ENCODE data around the gene CA10.

Gene CA10

DNA sequence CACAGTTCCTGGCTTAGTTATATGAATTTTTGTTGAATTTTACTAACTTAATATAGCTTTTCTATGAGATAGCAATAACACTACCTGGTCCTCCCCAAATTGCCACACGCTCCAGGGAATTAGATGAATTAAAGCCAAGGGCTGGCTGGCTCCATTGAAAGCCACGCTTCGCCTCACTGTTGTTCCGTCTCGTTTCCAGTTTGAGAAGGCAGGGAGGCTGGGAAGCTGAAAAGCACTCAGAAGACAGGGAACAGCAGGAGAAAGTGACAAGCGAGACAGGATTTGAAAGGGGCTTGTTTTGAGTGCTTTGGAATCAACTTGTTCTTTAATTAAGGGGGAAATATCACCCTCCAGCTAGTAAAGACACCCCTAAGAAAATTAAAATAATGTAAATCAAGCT is 425.3 kb downstream of the CA10 start:
- no peak overlapping the region for H3K27ac ChIP-seq (ENCODE audit: low read depth, low read length)
- no peak overlapping the region for H3K9ac ChIP-seq (ENCODE audit: low read length)
- no peak overlapping the region for H3K4me3 ChIP-seq (ENCODE audit: low read length)
- H3K4me1 ChIP-seq (ENCODE audit: control insufficient read depth, insufficient read depth, low read length) = no peaks in the 10 kb centered on the region
- H3K36me3 ChIP-seq (ENCODE audit: control insufficient read depth, insufficient read depth, low read length) = no peaks in the 10 kb centered on the region
- no peaks in the 10 kb centered on the region for H3K27me3 ChIP-seq (ENCODE audit: control insufficient read depth, insufficient read depth, low read length)

DNA sequence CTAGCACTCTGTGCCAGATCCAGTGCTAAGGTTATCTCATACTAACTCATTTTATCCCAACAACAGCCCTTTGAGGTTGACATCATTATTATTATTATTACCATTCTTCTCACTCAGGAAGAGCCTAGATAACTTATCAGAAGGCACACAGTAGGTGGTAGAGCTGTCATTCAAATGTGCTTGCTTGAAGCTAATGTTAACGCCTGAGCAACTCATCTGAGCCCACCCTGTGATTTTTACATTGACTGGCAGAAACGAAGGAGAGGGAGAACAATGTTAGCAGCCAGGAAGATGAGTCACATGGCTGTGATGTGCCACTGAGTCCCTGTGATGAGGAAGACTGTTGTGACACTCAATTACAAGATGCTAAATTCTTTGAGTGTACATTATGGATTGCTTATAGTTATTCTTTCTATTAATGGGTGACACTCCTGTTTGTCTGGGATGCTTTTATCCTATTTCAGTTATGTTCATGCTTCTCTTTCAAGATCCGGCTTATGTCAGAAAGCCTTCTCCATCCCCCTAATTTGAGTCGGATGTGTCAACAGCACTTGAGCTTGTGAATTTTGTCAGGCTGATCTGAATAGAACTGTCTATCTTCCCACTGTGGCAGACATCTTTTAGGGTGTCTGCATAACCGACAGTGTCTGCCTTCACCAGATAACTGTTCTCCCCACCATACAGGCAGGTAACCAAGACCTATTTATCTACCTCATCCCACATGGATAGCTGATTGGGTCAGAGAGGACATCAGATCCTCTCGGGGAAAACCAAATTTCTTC is 426.4 kb downstream of the CA10 start:
- no peaks in the 10 kb centered on the region for H3K27me3 ChIP-seq (ENCODE audit: control insufficient read depth, insufficient read depth, low read length)
- H3K9ac ChIP-seq (ENCODE audit: low read length) = no peak overlapping the region
- no peaks in the 10 kb centered on the region for H3K36me3 ChIP-seq (ENCODE audit: control insufficient read depth, insufficient read depth, low read length)
- H3K4me1 ChIP-seq (ENCODE audit: control insufficient read depth, insufficient read depth, low read length) = no peaks in the 10 kb centered on the region
- H3K27ac ChIP-seq (ENCODE audit: low read depth, low read length) = no peak overlapping the region
- H3K4me3 ChIP-seq (ENCODE audit: low read length) = no peak overlapping the region

DNA sequence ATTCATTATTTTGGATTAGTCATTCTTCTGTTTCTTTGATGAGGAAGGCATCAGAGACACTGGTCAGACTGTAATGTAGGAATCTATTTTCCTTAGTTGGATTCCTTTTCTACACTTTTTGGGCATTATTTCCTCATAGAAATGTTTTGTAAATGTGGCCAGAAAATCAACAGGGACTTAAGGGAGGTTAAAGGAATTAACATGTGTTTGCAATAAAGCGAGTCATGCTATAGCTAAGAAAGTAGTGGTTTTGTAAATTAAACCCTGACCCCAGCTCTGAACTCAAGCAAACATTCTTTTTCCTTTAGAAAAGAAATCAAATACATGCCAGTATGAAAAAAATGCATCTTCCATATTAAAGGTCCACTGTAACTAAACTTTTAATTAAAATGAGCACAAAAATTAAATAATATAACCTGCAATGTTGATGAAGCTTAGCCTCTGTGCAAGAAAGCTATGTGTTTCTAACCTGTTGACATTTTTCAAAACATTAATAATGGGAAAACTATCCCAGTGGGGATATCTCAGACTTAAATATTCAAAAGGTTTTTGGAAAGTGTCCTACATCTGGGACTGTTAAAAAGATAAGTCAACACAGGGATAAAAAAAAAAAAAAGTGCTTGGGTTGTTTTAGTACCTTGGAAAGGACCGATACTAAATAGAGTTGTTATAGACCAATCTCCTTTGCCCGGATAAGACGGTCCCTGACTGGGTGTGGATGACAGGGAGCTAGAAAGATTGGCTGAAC is 428.0 kb downstream of the CA10 start:
- Histone ChIP-seq H3K4me3 (ENCODE audit: low read length) (no peak overlapping the region), H3K27ac (ENCODE audit: low read depth, low read length) (no peak overlapping the region), H3K36me3 (ENCODE audit: control insufficient read depth, insufficient read depth, low read length) (no peaks in the 10 kb centered on the region), H3K9ac (ENCODE audit: low read length) (no peak overlapping the region), H3K4me1 (ENCODE audit: control insufficient read depth, insufficient read depth, low read length) (no peaks in the 10 kb centered on the region), H3K27me3 (ENCODE audit: control insufficient read depth, insufficient read depth, low read length) (no peaks in the 10 kb centered on the region)

DNA sequence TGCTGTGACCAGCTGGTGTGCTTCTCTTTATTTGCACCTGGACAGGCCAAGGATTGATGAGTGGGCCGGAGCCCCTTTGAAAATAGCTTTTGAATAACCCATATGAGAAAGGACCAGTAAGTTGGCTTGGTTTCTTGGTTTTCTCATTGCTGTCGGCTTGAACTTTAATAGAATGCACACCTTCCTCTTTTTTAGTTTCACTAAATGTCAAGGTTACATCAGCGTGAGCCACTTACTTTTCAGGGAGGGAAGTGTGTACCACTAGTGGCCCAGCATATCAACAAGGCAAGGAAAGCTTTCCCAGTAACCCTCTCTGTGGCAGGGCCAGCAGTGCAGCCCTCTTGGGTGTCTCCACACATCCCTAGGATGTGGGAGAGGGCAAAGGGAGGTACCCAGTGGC is 433.3 kb downstream of the CA10 start:
- H3K27ac ChIP-seq (ENCODE audit: low read depth, low read length) = no peak overlapping the region
- H3K4me1 ChIP-seq (ENCODE audit: control insufficient read depth, insufficient read depth, low read length) = no peaks in the 10 kb centered on the region
- H3K9ac ChIP-seq (ENCODE audit: low read length) = no peak overlapping the region
- H3K4me3 ChIP-seq (ENCODE audit: low read length) = no peak overlapping the region
- no peaks in the 10 kb centered on the region for H3K36me3 ChIP-seq (ENCODE audit: control insufficient read depth, insufficient read depth, low read length)
- no peaks in the 10 kb centered on the region for H3K27me3 ChIP-seq (ENCODE audit: control insufficient read depth, insufficient read depth, low read length)

DNA sequence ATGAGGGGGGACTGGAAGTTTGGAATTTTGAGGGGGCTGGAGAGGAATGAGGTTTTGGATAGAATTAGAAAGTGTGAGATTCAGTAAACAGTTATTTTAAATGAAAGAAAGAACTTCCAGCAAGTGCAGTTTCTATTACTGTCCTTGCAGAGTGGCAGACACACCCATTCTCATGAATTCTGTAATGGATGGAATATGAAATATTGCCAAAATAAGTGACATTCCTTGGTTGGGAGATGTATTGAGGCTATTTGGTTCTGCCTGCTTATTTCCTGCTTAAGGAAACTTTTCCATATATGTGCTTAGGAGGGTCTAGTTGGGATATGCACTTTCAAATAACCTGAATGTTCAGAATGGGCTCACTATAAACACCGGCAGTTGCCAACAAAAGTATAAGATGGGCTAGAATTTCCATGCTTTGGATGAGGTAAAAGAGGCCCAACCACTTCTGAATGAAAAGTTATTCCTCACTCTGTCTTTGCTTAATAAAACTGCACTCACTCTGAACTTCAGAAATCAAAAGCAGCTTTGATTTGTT is 434.4 kb downstream of the CA10 start:
- no peaks in the 10 kb centered on the region for H3K36me3 ChIP-seq (ENCODE audit: control insufficient read depth, insufficient read depth, low read length)
- H3K27ac ChIP-seq (ENCODE audit: low read depth, low read length) = no peak overlapping the region
- no peaks in the 10 kb centered on the region for H3K4me1 ChIP-seq (ENCODE audit: control insufficient read depth, insufficient read depth, low read length)
- H3K4me3 ChIP-seq (ENCODE audit: low read length) = no peak overlapping the region
- H3K27me3 ChIP-seq (ENCODE audit: control insufficient read depth, insufficient read depth, low read length) = no peaks in the 10 kb centered on the region
- no peak overlapping the region for H3K9ac ChIP-seq (ENCODE audit: low read length)

DNA sequence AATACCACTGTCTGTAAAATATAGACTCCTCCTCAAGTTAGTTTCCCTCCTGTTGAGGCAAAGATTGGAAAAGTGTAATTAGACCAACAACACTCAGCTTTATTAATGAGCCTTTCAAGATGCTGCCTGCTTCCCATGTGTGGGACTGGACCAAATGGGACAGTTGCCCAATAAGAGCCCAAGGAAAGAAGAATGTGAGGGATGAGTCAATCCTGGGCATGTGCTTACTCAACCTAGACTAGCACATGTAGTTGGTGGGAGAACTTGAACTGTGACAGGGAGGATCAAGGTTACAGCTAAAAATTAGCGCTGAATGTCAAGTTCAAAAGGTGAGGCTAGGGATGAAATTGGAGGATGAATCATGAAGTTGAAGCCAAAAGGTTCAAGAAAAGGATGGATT is 435.5 kb downstream of the CA10 start:
- no peaks in the 10 kb centered on the region for H3K27me3 ChIP-seq (ENCODE audit: control insufficient read depth, insufficient read depth, low read length)
- no peak overlapping the region for H3K27ac ChIP-seq (ENCODE audit: low read depth, low read length)
- no peaks in the 10 kb centered on the region for H3K4me1 ChIP-seq (ENCODE audit: control insufficient read depth, insufficient read depth, low read length)
- no peak overlapping the region for H3K9ac ChIP-seq (ENCODE audit: low read length)
- H3K4me3 ChIP-seq (ENCODE audit: low read length) = no peak overlapping the region
- no peaks in the 10 kb centered on the region for H3K36me3 ChIP-seq (ENCODE audit: control insufficient read depth, insufficient read depth, low read length)

DNA sequence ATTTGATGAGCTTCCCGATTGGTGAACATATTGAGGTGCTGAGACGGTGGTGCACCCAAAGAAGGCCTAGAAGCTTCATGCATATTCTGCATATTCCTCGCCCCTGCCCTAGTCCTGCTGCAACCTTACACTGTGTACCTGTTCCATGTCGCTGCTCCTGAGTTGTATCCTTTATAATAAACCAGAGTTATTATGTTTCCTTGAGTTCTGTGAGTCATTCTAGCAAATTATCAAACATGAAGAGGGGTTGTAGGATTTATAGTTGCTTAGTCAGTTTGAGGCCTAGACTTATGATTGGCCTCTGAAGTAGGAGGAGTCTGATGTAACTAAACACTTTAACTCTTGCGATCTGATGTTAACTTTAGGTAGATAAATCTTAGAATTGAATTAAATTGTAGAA is 436.8 kb downstream of the CA10 start:
- no peaks in the 10 kb centered on the region for H3K4me1 ChIP-seq (ENCODE audit: control insufficient read depth, insufficient read depth, low read length)
- no peaks in the 10 kb centered on the region for H3K36me3 ChIP-seq (ENCODE audit: control insufficient read depth, insufficient read depth, low read length)
- H3K27me3 ChIP-seq (ENCODE audit: control insufficient read depth, insufficient read depth, low read length) = no peaks in the 10 kb centered on the region
- no peak overlapping the region for H3K27ac ChIP-seq (ENCODE audit: low read depth, low read length)
- H3K9ac ChIP-seq (ENCODE audit: low read length) = no peak overlapping the region
- H3K4me3 ChIP-seq (ENCODE audit: low read length) = no peak overlapping the region

DNA sequence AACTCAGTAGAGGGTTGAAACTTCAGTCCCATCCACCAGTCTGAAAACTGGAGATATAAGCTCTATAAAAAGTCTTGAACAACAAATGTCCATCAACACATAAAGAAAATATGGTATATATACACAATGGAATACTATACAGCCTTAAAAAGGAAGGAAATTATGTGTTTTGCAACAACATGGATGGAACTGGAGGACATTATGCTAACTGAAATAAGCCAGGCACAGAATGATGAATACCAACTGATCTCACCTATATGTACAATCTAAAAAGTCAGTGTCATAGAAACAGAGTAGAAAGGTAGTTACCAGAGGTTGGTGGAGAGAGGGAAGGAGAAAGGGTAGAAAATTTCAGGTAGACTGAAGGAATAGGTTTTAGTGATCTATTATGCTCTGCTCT is 438.1 kb downstream of the CA10 start:
- Histone ChIP-seq H3K9ac (ENCODE audit: low read length) (no peak overlapping the region), H3K4me3 (ENCODE audit: low read length) (no peak overlapping the region), H3K27ac (ENCODE audit: low read depth, low read length) (no peak overlapping the region), H3K36me3 (ENCODE audit: control insufficient read depth, insufficient read depth, low read length) (no peaks in the 10 kb centered on the region), H3K27me3 (ENCODE audit: control insufficient read depth, insufficient read depth, low read length) (no peaks in the 10 kb centered on the region), H3K4me1 (ENCODE audit: control insufficient read depth, insufficient read depth, low read length) (no peaks in the 10 kb centered on the region)

DNA sequence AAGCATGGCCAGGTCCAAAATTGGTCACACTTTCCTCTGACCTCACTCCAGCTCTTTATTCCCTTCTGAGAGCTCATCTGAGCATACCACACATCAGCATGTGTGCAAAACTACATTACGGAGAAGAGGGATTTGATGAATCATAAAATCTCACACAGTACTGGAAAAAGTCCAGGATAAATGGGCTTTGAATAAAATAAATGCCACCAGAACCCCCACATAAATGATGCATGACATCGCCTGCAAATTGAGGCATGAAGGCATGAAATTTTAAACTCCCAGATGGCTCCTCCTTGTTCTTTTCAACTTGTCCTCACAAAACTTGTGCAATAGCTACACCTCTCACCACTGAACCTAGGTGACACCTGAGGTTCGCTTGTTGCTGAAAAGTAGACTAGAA is 439.5 kb downstream of the CA10 start:
- H3K4me3 ChIP-seq (ENCODE audit: low read length) = no peak overlapping the region
- no peak overlapping the region for H3K9ac ChIP-seq (ENCODE audit: low read length)
- no peaks in the 10 kb centered on the region for H3K27me3 ChIP-seq (ENCODE audit: control insufficient read depth, insufficient read depth, low read length)
- no peaks in the 10 kb centered on the region for H3K4me1 ChIP-seq (ENCODE audit: control insufficient read depth, insufficient read depth, low read length)
- no peak overlapping the region for H3K27ac ChIP-seq (ENCODE audit: low read depth, low read length)
- no peaks in the 10 kb centered on the region for H3K36me3 ChIP-seq (ENCODE audit: control insufficient read depth, insufficient read depth, low read length)

DNA sequence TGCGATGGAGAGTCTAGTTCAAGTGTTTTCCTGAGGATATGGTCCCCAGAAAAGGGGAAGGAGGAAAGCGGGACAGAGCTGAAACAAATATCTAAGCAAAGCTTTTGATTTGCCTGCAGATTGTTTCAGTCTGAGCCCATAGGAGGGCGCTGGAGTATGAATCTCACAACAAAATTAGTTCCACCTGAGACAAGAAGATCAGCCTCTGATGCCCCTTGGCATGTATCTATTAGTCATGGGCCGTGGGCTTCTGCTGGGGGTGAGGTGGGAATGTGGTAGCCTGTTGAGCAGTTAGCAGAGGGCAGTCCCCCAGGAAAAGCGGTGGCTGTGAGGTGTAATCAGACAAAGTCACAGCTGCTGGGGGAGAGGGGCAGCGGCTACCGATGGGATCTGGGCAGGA is 446.9 kb downstream of the CA10 start:
- H3K4me1 ChIP-seq (ENCODE audit: control insufficient read depth, insufficient read depth, low read length) = no peaks in the 10 kb centered on the region
- H3K9ac ChIP-seq (ENCODE audit: low read length) = no peak overlapping the region
- H3K27ac ChIP-seq (ENCODE audit: low read depth, low read length) = no peak overlapping the region
- no peaks in the 10 kb centered on the region for H3K27me3 ChIP-seq (ENCODE audit: control insufficient read depth, insufficient read depth, low read length)
- H3K36me3 ChIP-seq (ENCODE audit: control insufficient read depth, insufficient read depth, low read length) = no peaks in the 10 kb centered on the region
- no peak overlapping the region for H3K4me3 ChIP-seq (ENCODE audit: low read length)

DNA sequence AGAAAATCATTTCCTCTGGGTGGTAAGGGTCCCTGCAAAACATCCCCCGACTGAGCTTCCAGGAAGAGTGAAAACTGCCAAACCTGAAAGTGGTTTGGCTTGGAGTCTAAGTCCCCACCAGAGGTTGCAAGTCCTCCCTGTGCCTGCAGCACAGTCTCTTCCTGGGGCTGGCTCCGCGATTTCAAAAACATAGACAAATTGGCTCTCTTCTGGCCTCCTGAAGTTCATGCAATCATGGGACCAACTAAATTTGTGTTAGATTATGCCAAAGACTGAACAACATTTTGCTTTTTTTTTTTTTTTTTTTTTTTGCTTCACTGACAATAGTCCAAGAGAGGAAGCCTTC is 447.9 kb downstream of the CA10 start:
- Histone ChIP-seq H3K4me3 (ENCODE audit: low read length) (no peak overlapping the region), H3K27ac (ENCODE audit: low read depth, low read length) (no peak overlapping the region), H3K4me1 (ENCODE audit: control insufficient read depth, insufficient read depth, low read length) (no peaks in the 10 kb centered on the region), H3K9ac (ENCODE audit: low read length) (no peak overlapping the region), H3K36me3 (ENCODE audit: control insufficient read depth, insufficient read depth, low read length) (no peaks in the 10 kb centered on the region), H3K27me3 (ENCODE audit: control insufficient read depth, insufficient read depth, low read length) (no peaks in the 10 kb centered on the region)

DNA sequence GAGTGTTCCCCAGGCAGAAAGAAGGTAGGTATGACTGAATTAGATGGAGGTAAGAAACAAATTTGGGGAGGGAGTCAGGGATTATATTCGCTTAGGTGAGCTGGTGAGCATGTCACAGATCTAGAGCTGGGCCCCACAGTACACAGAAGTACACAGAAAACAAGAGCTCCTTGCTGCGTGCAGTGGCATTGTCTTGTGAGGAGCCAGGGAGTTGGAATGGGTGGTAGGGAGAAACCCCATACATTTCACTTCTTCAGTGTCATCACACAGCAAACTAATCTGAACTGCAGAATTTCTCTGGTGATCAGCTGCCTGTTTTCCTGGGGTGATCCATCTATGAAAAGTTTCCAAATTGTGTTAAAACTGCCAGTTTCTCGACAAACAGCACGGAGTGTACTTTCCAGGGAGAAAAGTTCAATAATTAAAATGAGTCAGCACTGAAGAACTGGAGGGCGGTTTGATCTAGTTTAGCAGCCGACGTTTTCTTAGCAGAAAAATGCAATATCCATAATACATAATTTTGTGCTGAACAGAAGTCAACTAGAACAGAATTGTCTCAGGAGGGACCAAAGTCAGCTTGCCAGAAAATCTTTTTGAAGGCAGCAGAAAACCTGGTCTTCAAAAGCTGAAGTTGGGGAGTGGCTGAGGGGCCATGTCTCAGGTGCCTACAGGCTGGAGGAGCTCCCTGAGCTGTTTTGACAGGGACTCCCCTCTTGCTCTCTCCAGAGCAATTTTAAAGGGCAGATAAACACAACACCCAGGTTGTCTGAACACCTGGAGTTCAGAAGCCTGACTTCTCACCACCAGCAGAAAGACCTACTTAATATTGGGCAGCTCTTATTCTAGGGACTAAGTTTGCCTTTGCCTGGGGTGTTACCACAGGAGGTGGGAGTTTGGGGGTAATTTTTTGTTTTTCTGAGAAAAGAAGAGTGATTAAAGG is 448.6 kb downstream of the CA10 start:
- no peaks in the 10 kb centered on the region for H3K27me3 ChIP-seq (ENCODE audit: control insufficient read depth, insufficient read depth, low read length)
- no peak overlapping the region for H3K9ac ChIP-seq (ENCODE audit: low read length)
- H3K4me1 ChIP-seq (ENCODE audit: control insufficient read depth, insufficient read depth, low read length) = no peaks in the 10 kb centered on the region
- no peak overlapping the region for H3K4me3 ChIP-seq (ENCODE audit: low read length)
- no peak overlapping the region for H3K27ac ChIP-seq (ENCODE audit: low read depth, low read length)
- H3K36me3 ChIP-seq (ENCODE audit: control insufficient read depth, insufficient read depth, low read length) = no peaks in the 10 kb centered on the region
